B cell (primary cell): ENCODE measurements around the gene UBE2L5. TPM values are rescaled to one million over a fixed set of nuclear protein-coding genes. Genes with fewer than 3 reads are reported as not detected.

Experiments
- ATAC-seq: fragments of 200-7000 bp; cut with Tn5 transposase; one replicate; pipeline ENCODE4 v1.10.0; 2021; ENCODE audit warnings: low read depth, mild to moderate bottlenecking, moderate number of reproducible peaks, moderate library complexity
- CTCF ChIA-PET: fragments of 350-600 bp; sonication (Branson Sonifier 250); formaldehyde crosslinking; loops from one replicate; lab custom pipeline; 2021; ENCODE audit warnings: antibody characterized with exemption, inconsistent platforms; lab: Charles Lee
- POLR2A ChIA-PET: fragments of 350-600 bp; sonication (Branson Sonifier 250); formaldehyde crosslinking; loops from one replicate; lab custom pipeline; 2021; ENCODE audit warnings: antibody characterized with exemption; lab: Charles Lee
- DNase-seq: peaks from one replicate; pipeline ENCODE4 v3.0.0; 2013
- H2AFZ ChIP-seq: 2 replicates; pipeline ENCODE4 v1.6.1; 2012; ENCODE audit warnings: mild to moderate bottlenecking, low read depth, low read length; ENCODE audit not compliant: insufficient read depth, poor library complexity, severe bottlenecking
- H3K27ac ChIP-seq, 2 donors: 1 replicate in 1 of 2; 2 replicates in 1 of 2; pipeline ENCODE4 v1.5.1; 2012 to 2013; ENCODE audit warnings: low read length in 2 of 2, mild to moderate bottlenecking in 2 of 2, moderate library complexity in 1 of 2
- H3K27me3 ChIP-seq, 4 experiments: fragments of 200-600 bp in 1 of 4; sonication (generic) in 1 of 4; replicated peaks in 1 of 4; 1 replicate in 2 of 4; 2 replicates in 2 of 4; pipeline versions ENCODE4 v1.6.1 to v1.7.0; 2013 to 2016; ENCODE audit warnings: low read length in 3 of 4, mild to moderate bottlenecking in 2 of 4, mixed read lengths in 1 of 4, moderate library complexity in 1 of 4; ENCODE audit not compliant: insufficient read depth in 4 of 4, control insufficient read depth in 3 of 4; ENCODE audit errors: control extremely low read depth in 1 of 4
- H3K36me3 ChIP-seq, 2 experiments: replicated peaks in 1 of 2; 1 replicate in 1 of 2; 2 replicates in 1 of 2; pipeline versions ENCODE4 v1.6.1 to v1.7.1; 2013; ENCODE audit warnings: low read length in 1 of 2; ENCODE audit not compliant: insufficient read depth in 2 of 2, control insufficient read depth in 1 of 2; ENCODE audit errors: control extremely low read depth in 1 of 2, extremely low read depth in 1 of 2
- H3K4me1 ChIP-seq, 2 donors: fragments of 200-600 bp in 1 of 2; sonication (generic) in 1 of 2; 1 replicate in 1 of 2; 2 replicates in 1 of 2; pipeline versions ENCODE4 v1.5.1 to v1.6.1; 2013 to 2017; ENCODE audit warnings: low read length in 2 of 2; ENCODE audit not compliant: control insufficient read depth in 2 of 2, insufficient read depth in 2 of 2
- H3K4me2 ChIP-seq: replicated peaks from 2 replicates; pipeline ENCODE3; 2012; ENCODE audit warnings: mild to moderate bottlenecking, low read depth, low read length; ENCODE audit not compliant: poor library complexity, severe bottlenecking
- H3K4me3 ChIP-seq, 5 experiments: fragments of 200-600 bp in 1 of 5; sonication (generic) in 1 of 5; 1 replicate in 3 of 5; 2 replicates in 2 of 5; pipeline versions ENCODE4 v1.5.1 to v1.7.0; 2011 to 2016; ENCODE audit warnings: low read length in 4 of 5, mild to moderate bottlenecking in 4 of 5, low read depth in 2 of 5, control low read depth in 1 of 5, moderate library complexity in 1 of 5; ENCODE audit not compliant: insufficient read depth in 1 of 5; ENCODE audit errors: control extremely low read depth in 1 of 5, extremely low read depth in 1 of 5
- H3K79me2 ChIP-seq: fragments of 200-600 bp; sonication (generic); one replicate; pipeline ENCODE4 v1.6.0; 2016; ENCODE audit warnings: low read length; ENCODE audit not compliant: control insufficient read depth, insufficient read depth
- H3K9ac ChIP-seq: fragments of 200-600 bp; sonication (generic); 2 replicates; pipeline ENCODE4 v1.6.1; 2017; ENCODE audit warnings: mild to moderate bottlenecking, low read length, moderate library complexity
- H3K9me3 ChIP-seq, 3 donors: one replicate each; pipeline versions ENCODE4 v1.6.1 to v1.7.1; 2013; ENCODE audit warnings: low read length in 2 of 3; ENCODE audit not compliant: control insufficient read depth in 2 of 3, insufficient read depth in 1 of 3; ENCODE audit errors: control extremely low read depth in 1 of 3
- H4K20me1 ChIP-seq: 2 replicates; pipeline ENCODE4 v1.6.0; 2012; ENCODE audit warnings: mild to moderate bottlenecking, low read length; ENCODE audit not compliant: insufficient read depth, control insufficient read depth, poor library complexity, severe bottlenecking
- H3K27ac Mint-ChIP-seq: one replicate; pipeline ENCODE4 v1.8.0; 2021; ENCODE audit warnings: mixed read lengths
- H3K27me3 Mint-ChIP-seq: one replicate; pipeline ENCODE4 v1.8.0; 2021; ENCODE audit warnings: mixed read lengths
- H3K4me1 Mint-ChIP-seq: one replicate; pipeline ENCODE4 v1.8.0; 2021; ENCODE audit warnings: mixed read lengths
- H3K4me3 Mint-ChIP-seq: one replicate; pipeline ENCODE4 v1.8.0; 2021; ENCODE audit warnings: mixed read lengths
- H3K9me3 Mint-ChIP-seq: one replicate; pipeline ENCODE4 v1.8.0; 2022; ENCODE audit warnings: mixed read lengths; ENCODE audit not compliant: insufficient read depth
- EZH2 ChIP-seq: IDR thresholded peaks from 2 replicates; pipeline ENCODE4 v1.6.1; 2012; ENCODE audit warnings: borderline replicate concordance, low read depth, mild to moderate bottlenecking, moderate library complexity, low read length; ENCODE audit not compliant: insufficient read depth, poor library complexity, severe bottlenecking
- WGBS: methylation state at CpG from one replicate; pipeline ENCODE4 v1.1.5; 2013; ENCODE audit warnings: missing lambda C conversion rate; ENCODE audit not compliant: insufficient coverage; 5-methylcytosine and 5-hydroxymethylcytosine counted together
- intact Hi-C: fragments of 100-400 bp; cut with micrococcal nuclease; formaldehyde crosslinking; loops from one replicate; pipeline ENCODE4 v1.10.0; 2022
- polyA plus RNA-seq: library from polyadenylated mRNA; depleted of rRNA; stranded (reverse); fragments of >200 nt; gene quantifications from 2 replicates; pipeline ENCODE4 v1.2.3, GENCODE V29; 2012
- total RNA-seq, 2 donors: library from RNA; stranded (reverse); fragments of 120-200 nt in 1 of 2; gene quantifications; 1 replicate in 1 of 2; 2 replicates in 1 of 2; pipeline versions ENCODE4 v1.2.3 to v1.2.4, GENCODE V29; 2013 to 2022
- TF ChIP-seq, protein P1 (sequence below): fragments of 200-600 bp; IDR thresholded peaks from one replicate; pipeline ENCODE4 v1.8.0; 2022; ENCODE audit warnings: antibody characterized with exemption, mild to moderate bottlenecking

UBE2L5 gene
- total and polyA plus RNA-seq, 2 donors (not counting 1 experiment from before 2014, with no cell fraction given): 0.16 to 0.57 TPM

- no peak overlapping the region for H3K27ac Mint-ChIP-seq
- Histone ChIP-seq H3K27ac (no peak overlapping the region), H3K27me3 (no peaks in the 10 kb centered on the region), H4K20me1 (no peaks in the 10 kb centered on the region), H3K4me2 (no peak overlapping the region), H3K9ac (no peak overlapping the region), H3K4me3 (no peak overlapping the region), H3K9me3 (no peaks in the 10 kb centered on the region), H2AFZ (no peak overlapping the region), H3K79me2 (no peaks in the 10 kb centered on the region), H3K36me3 (no peaks in the 10 kb centered on the region), H3K4me1 (no peaks in the 10 kb centered on the region)
- no peak for ATAC-seq
- no peaks in the 10 kb centered on the region for H3K27me3 Mint-ChIP-seq
- H3K4me1 Mint-ChIP-seq: peaks cover 4% of the 10 kb centered on the region
- no peaks in the 10 kb centered on the region for H3K9me3 Mint-ChIP-seq
- intact Hi-C loops: no loop called here
- WGBS: 91% methylated on average over 9 of the region's 15 CpGs
- no peak overlapping the region for H3K4me3 Mint-ChIP-seq
- no peak for DNase-seq
- ChIA-PET CTCF (interaction anchor here (1.0 to 1.4 kb wide), 5 partner anchors 10 to 65 kb away, joined by 3 to 5 read pairs (median 4); no protein-coding TSS in a partner anchor), POLR2A (interaction anchor here (0.6 to 1.3 kb wide), 3 partner anchors 10 to 179 kb away, joined by 4 to 9 read pairs (median 6); no protein-coding TSS in a partner anchor)
- TF ChIP-seq, protein P1, sequence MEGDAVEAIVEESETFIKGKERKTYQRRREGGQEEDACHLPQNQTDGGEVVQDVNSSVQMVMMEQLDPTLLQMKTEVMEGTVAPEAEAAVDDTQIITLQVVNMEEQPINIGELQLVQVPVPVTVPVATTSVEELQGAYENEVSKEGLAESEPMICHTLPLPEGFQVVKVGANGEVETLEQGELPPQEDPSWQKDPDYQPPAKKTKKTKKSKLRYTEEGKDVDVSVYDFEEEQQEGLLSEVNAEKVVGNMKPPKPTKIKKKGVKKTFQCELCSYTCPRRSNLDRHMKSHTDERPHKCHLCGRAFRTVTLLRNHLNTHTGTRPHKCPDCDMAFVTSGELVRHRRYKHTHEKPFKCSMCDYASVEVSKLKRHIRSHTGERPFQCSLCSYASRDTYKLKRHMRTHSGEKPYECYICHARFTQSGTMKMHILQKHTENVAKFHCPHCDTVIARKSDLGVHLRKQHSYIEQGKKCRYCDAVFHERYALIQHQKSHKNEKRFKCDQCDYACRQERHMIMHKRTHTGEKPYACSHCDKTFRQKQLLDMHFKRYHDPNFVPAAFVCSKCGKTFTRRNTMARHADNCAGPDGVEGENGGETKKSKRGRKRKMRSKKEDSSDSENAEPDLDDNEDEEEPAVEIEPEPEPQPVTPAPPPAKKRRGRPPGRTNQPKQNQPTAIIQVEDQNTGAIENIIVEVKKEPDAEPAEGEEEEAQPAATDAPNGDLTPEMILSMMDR: no peak
- TF ChIP-seq EZH2: no peak
Observed at GRCh38 chr13:30388406-30389283, 33.6 kb upstream of the UBE2L5 start.
